K562 (cell line): Measurements from ENCODE around the gene C6orf47. TPM values are rescaled to one million over a fixed set of nuclear protein-coding genes. Genes with fewer than 3 reads are reported as not detected.

Experiments
- ATF7 ChIP-seq: fragments of 450-650 bp; IDR thresholded peaks from 2 replicates; pipeline ENCODE4 v1.7.1; 2014; ENCODE audit warnings: mild to moderate bottlenecking, moderate library complexity
- CBFB ChIP-seq: sonication (generic); formaldehyde crosslinking; IDR thresholded peaks from 2 replicates; pipeline ENCODE4 v1.4.0; 2020; ENCODE audit warnings: mild to moderate bottlenecking, missing genetic modification reagents
- CHAMP1 ChIP-seq: fragments of 450-650 bp; IDR thresholded peaks from 2 replicates; pipeline ENCODE4 v1.6.1; 2016; ENCODE audit warnings: mild to moderate bottlenecking
- CHD7 ChIP-seq: fragments of 200-600 bp; sonication (generic); IDR thresholded peaks from one replicate; pipeline ENCODE4 v1.6.1; 2012; ENCODE audit warnings: mild to moderate bottlenecking, low read depth, low read length, inconsistent platforms
- ELF2 ChIP-seq: fragments of 250-450 bp; sonication (Bioruptor Pico); IDR thresholded peaks from 2 replicates; pipeline ENCODE4 v1.5.0; 2021; ENCODE audit warnings: mild to moderate bottlenecking
- HDAC6 ChIP-seq: IDR thresholded peaks from 2 replicates; pipeline ENCODE4 v1.6.1; 2012; ENCODE audit warnings: low read depth, mild to moderate bottlenecking, control low read depth, inconsistent platforms, low read length, moderate library complexity
- MEF2A ChIP-seq: IDR thresholded peaks from 2 replicates; pipeline ENCODE4 v1.6.1; 2011; ENCODE audit warnings: low read depth, mild to moderate bottlenecking, low read length, moderate library complexity; ENCODE audit not compliant: control insufficient read depth
- ZNF3 ChIP-seq: fragments of 250-450 bp; sonication (Bioruptor Pico); IDR thresholded peaks from 2 replicates; pipeline ENCODE4 v1.5.0; 2021; ENCODE audit warnings: mild to moderate bottlenecking, moderate library complexity
- polyA plus RNA-seq, 8 experiments: library from polyadenylated mRNA; depleted of rRNA in 4 of 8; stranded (reverse) in 5 of 8; unstranded in 3 of 8; fragments of >200 nt; fragmentation: Nextera tagmentation in 2 of 8; fragmentation: Illumina TruSeq in 1 of 8; extraction: Ambion mirVana in 2 of 8; extraction: Trizol in 1 of 8; gene quantifications; 2 replicates each; pipeline versions ENCODE4 v1.2.1 to v1.2.3, GENCODE V29; 2011 to 2014; ENCODE audit warnings: inconsistent platforms in 1 of 8, missing spikeins in 1 of 8
- total RNA-seq, 7 experiments: library from RNA; depleted of rRNA in 6 of 7; stranded (reverse); fragments of >200 nt in 6 of 7; fragmentation: Illumina TruSeq in 2 of 7; extraction: Trizol in 2 of 7; gene quantifications; 2 replicates each; pipeline versions ENCODE4 v1.2.1 to v1.2.3, GENCODE V29; 2011 to 2021; ENCODE audit warnings: low replicate concordance in 1 of 7

C6orf47 gene
- total and polyA plus RNA-seq, 9 of the 15 experiments (the other 6 are each of a cell fraction or from before 2014, with no cell fraction given), result 0.14 to 43.8 (median 27.0) TPM

- TF ChIP-seq CHAMP1 (no peak), MEF2A (no peak), ZNF3 (no peak), HDAC6 (no peak), ELF2 (CRISPR knock-in tag) (no peak), CHD7 (no peak), ATF7 (peak; percentile 94), CBFB (no peak)
Observed at GRCh38 chr6:31676904-31677303, 16.3 kb upstream of the C6orf47 start (continued).
